SK-N-SH (cell line): ENCODE data around the gene APOLD1. TPM values are rescaled to one million over a fixed set of nuclear protein-coding genes. Genes with fewer than 3 reads are reported as not detected.

ENCODE experiments used
- polyA plus RNA-seq, 3 experiments: library from polyadenylated mRNA; depleted of rRNA; stranded (reverse); fragments of >200 nt; gene quantifications; 2 replicates each; pipeline ENCODE4 v1.2.3, GENCODE V29; 2012
- small RNA-seq, 7 experiments: library from RNA; depleted of rRNA; stranded (forward); fragments of <200 nt; gene quantifications; one replicate each; pipeline ENCODE3, GENCODE V24; 2012

Gene APOLD1
- polyA plus RNA-seq, 1 of the 3 experiments (the other 2 are of a cell fraction) = 1.7 TPM

Small RNA genes within 50 kb of the gene (small RNA-seq; reads per million reads assigned to genes)
- gene AC007215.1 (0 reads per million in 7 experiments), gene MIR613 (0 reads per million in 7 experiments)

Other genes with a start within 250 kb of the APOLD1 start
- 7.1 and 8.5 TPM in 2 replicates for gene DUSP16, start 222.8 kb upstream of the APOLD1 start, polyA plus RNA-seq (2012; rRNA removed)
- gene CREBL2, start 173.8 kb upstream of the APOLD1 start, polyA plus RNA-seq (2012; rRNA removed) = 12.6 and 16.2 TPM in 2 replicates
- gene GPR19, start 89.5 kb upstream of the APOLD1 start, polyA plus RNA-seq (2012; rRNA removed) = 0.41 and 0.55 TPM in 2 replicates
- gene CDKN1B, start 68.3 kb upstream of the APOLD1 start, polyA plus RNA-seq (2012; rRNA removed) = 6.8 and 9.2 TPM in 2 replicates
- 68.4 and 90.9 TPM in 2 replicates for gene DDX47, start 27.7 kb downstream of the APOLD1 start, polyA plus RNA-seq (2012; rRNA removed)
- 12.7 and 16.1 TPM in 2 replicates for gene GPRC5A, start 105.9 kb downstream of the APOLD1 start, polyA plus RNA-seq (2012; rRNA removed)
- gene GPRC5D, start 166.5 kb downstream of the APOLD1 start, polyA plus RNA-seq (2012; rRNA removed) = not detected in 2 replicates
- gene HEBP1, start 214.6 kb downstream of the APOLD1 start, polyA plus RNA-seq (2012; rRNA removed) = 16.3 and 17.9 TPM in 2 replicates